GM21619 (cell line): Measurements from ENCODE around the gene SEBOX.
"Not testable (repeated sequence)": the region's sequence is repeated elsewhere in the genome, so short reads cannot be mapped to it uniquely, and the experiment has no call there.

Experiments used
- ATAC-seq: cut with Tn5 transposase; IDR thresholded peaks from one replicate; pipeline ENCODE4 v1.9.1; 2021; ENCODE audit not compliant: unreplicated experiment

Gene SEBOX

DNA sequence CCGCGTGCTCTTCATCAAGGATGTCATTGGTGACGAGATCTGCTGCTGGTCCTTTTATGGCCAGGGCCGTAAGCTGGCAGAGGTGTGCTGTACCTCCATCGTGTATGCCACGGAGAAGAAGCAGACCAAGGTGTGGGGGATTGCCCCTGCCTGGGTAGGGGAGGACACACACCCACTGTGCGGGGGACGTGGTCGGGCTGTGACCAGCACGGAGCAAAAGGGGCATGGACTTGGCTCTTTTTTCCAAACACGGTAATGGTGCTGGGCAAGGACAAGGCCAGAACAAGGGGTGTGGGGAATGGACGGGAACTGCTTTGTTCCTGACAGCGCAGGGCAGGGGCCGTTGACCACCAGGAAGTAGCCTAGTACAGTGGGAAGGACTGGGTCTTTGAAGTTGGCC, 22.7 kb downstream of the SEBOX start:
- no peak for ATAC-seq

DNA sequence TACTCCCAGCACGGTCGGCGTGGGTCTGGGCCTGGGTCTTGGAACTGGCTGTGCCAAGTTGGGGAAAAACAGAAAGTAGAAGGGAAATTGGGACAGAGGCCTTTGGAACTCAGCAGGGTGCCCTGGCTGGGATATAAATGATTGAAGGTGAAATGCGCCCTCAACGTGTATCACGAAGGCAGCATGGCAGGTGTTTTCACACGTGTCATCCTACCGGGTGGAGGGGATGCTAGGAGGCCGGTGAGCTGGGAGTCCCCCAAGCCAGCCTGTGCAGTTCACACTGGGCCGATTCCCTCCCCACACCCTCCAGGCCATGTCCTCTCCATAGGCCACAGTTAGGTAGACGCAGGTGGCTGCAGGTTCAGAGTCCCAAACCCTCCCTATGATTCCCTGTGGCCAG, 23.5 kb downstream of the SEBOX start:
- ATAC-seq, result no peak

DNA sequence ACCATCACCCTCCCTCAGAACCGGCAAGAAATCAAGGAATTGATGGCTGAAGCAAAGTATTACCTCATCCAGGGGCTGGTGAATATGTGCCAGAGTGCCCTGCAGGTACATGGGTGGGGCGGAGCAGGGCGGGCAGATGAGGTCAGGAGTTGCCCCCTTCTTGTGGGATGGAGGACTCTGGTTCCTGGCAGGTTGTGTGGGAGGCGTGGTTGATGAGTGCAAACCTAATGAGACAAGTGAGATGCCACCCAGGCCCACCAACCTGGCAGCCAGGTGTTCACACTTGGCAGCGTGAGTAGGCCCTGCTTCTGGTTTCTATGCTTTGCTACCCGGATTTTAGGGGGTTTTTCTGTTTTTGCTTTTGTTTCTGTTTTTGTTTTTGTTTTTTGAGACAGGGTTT, 24.6 kb downstream of the SEBOX start:
- no peak for ATAC-seq

DNA sequence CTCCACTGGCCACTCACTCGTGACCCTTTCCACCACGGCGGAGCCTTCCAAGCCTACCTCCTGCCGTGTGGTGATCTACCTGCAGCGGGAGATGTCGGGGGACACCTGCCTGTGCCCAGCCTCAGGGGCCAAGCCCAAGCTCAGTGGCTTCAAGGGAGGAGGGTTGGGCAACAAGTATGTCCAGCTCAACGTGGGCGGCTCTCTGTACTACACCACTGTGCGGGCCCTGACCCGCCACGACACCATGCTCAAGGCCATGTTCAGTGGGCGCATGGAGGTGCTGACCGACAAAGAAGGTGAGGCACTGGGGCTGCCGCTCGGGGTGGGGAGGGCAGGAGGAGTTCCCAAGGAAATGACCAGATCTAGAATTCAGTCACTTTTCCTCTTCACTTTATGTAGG, 25.6 kb downstream of the SEBOX start:
- no peak for ATAC-seq

DNA sequence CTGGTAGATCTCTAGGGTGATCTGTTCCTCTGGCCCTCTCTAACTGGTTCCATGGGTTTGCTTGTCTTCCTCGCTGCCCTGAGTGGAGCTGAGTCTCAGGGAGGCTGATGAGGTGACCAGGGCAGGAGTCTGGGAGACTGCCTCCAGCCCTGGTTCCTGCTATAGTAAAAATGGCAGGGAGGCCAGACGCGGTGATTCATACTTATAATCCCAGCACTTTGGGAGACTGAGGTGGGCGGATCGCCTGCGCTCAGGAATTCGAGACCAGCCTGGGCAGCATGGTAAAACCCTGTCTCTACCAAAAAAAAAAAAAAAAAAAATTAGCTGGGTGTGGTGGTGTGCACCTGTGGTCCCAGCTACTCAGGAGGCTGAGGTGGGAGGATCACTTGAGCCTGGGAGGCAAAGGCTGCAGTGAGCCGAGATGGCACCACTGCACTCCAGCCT, 26.2 kb downstream of the SEBOX start:
- ATAC-seq, result not testable (repeated sequence)

DNA sequence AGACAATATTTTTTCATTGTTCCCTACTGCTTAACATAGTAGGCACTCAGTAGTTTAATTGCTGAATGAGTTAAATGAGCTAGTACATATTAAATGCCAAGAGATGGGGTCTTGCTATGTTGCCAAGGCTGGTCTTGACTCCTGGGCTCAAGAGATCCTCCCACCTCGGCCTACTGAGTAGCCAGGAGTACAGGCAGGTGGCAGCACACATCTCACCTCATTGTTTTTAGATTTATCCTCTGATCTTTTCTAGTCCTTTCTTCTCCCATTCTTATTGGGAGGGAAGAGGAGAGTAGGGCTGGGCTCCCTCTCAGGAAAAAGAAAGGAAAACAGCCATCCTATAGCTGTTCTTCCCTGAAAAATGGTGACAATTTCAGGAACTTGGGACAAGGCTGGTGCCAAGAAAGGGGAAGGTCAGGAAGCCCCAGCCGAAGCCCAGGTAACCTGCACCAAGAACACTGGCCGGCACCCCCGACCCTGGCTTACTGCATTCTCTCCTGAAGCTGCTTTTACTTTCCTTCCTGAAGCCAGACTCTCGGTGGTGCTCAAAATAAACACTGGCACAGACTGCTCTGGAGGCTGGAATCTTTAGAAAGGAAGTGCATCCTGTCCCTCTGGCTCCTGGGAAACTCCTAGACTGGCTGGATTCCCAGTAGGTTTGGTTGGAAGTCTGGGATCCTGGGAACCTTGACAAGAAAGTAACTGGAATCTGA, 26.8 kb downstream of the SEBOX start:
- no peak for ATAC-seq

DNA sequence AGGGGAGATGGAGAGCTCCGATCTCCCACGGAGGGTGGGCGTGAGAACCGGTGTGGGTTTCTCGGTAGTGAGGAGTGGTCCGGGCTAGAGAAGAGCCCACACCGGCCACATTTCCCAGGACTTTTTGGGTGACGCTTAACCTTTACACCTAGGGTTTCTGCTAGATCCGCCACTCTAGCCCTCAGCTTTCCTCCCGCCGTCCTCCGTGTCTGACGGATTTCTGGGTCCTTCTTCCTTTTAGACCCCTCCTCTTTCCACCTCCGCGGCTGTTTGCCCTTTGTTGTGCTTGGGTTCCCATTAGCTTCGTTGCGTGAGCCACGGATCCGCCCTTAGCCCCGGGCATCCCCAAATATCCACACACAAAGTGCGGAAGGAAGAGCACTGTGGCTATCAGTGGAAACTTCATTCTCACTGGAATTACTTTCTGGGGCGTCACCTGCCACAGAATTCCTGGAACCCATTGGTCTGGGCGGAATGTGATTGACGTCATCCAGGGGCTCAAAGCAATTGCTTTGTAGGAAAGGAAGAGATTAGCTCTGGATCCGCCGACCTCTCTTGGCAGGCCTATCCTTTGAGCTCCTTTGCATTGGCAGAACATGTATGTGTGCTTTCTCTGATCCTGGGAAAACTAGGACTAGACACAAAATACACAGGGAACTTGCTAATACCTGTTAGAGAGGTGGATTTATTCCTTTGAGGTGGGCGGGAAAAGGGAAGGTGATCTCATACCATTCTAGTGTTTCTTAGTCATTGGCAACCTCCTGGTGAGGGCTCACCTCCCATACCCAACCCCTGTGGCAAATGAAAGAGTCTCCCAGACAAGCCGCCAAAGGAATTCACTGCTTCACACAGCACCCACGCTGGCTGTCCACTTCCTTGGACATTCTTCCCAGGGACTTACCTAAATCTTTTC, 28.8 kb downstream of the SEBOX start:
- ATAC-seq, result peak; percentile 3

DNA sequence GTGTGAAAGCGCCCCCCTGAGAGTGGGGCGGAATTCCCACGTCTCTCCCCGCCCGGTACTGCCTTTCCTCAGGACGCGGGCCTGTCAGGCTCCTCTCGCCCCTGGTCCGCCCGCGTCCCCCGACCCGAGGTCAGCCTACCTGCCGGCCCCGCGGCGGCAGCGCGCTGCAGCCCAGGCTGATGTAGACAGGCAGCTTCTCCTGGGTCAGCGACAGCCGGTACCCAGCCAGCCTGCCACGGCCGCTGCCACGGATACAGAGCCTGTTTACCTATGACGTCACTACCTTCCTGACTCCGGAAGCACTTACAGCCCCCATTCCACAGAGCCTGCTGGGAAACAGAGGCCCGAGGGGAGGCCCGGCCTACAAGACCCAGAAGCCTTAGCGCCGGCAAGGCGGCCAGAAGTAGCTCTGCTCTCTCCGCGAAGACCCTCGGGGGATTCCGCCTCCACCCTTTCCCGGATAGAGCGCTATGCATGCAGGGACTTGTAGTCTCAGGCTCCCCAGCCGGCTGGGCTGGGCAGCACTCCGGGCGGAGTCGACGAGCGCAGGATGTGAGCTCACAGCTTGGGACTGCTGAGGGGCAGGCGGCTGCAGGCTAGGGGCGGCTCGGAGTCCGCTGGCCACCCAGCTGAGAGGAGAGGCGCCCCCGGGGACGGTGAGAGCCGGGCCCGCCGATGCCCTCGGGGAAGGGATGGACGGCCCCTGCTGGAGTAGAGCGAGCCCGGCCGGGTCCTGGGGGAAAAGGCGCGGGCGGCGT, 29.6 kb downstream of the SEBOX start, which contains the start of the genes IFT20 and TNFAIP1:
IFT20 (minus strand) TSS at position 272 of the 758 bp plus-strand sequence. CDS start 3,487 bp downstream, outside the sequence.
TNFAIP1 (plus strand) TSS at position 561 of the 758 bp plus-strand sequence. CDS start 3,761 bp downstream, outside the sequence.
- peak; percentile 92 for ATAC-seq

DNA sequence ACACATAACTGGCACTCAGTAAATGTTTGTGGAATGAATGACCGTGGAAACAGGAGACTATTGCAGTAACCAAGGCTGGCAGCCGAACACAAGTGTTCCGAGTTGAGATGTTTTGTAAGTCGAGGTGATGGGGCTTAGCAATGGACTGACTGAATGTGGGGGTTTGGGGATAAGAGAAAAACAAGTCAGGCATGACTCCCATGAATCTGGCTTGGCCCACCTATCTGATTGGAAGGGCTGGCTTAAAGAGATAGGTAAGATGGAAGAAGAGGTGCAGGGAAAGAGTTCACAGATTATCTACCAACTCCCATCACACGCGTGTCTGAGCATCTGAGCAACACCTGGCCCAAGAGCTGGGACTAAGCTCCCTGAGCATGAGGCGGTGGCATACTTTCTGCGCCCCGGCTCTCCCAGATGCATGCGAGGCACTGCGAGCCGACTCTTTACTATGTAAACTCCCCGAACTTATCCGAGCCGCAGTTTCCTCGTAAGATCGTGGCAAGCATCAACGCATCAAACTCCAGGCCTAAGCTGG, 30.3 kb downstream of the SEBOX start:
- ATAC-seq, result no peak

DNA sequence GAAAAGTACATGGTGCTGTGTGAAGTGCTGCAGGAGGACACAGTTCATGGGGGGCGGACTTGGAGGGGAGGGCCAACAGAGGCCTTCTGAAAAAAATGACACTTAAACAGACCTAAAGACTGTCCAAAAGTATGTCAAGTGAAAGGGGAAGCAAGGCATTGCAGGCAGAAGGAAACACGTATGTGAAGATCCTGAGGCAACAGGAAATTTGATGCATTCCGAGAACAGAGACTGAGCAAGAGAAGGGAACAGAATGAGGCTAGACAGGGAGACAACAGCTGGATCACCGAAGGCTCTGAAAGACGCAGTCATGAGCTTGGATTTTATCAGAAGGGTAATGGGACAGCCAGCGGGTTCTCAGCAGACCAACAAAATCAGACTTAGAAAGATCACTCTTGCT, 30.8 kb downstream of the SEBOX start:
- no peak for ATAC-seq

DNA sequence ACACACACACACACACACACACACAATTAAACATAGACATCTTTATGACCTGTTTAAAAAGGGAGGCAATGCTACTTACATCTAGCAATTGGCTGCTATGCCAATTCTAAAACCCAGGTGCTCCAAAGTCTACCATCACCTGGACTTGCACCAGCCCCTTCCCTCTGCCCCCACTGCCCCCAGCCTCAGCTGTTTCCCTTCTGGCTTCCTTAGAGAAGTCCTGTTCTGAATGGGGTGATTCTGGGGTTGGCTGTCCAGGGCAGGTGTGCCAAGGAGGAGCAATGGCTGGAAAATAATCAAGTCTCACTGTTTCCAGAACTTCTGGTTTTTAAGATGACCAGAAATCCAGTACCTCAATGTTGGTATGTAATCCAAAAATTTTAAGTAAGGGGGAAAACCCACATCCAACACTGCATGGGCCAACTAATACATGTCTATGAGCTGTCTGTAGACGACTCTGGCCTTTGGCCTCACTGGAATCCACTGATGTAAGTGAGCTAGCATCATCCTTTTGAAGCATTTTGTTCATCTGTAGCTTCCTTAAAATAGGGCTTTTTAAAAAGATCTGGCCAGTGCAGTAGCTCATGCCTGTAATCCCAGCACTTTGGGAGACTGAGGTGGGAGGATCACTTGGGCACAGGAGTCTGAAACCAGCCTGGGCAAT, 31.8 kb downstream of the SEBOX start:
- no peak for ATAC-seq

DNA sequence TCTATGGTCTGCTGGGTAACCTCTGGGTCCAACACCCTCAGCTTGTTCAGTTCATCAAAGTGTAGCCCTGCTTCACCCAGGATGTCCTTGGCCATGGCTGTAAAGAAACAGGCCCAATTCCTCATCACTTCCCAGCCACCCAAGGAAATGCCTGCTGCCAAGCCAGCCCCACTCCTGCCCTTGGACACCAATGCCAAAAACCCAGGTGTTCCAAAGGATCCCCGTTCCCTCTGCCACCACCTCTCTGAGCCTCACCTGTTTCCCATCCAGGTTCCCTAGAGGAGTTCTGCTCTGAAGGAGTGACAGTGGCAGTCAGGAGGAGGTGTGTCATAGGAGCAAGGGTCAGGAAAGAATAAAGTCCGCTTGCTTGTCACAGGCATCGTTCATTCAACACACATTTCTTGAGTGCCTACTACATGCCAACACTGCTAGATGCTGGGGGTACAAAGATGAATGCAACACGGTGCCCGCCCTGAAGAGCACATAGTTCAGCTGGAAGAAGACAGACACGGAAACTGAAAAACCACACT, 33.0 kb downstream of the SEBOX start:
- ATAC-seq, result no peak

DNA sequence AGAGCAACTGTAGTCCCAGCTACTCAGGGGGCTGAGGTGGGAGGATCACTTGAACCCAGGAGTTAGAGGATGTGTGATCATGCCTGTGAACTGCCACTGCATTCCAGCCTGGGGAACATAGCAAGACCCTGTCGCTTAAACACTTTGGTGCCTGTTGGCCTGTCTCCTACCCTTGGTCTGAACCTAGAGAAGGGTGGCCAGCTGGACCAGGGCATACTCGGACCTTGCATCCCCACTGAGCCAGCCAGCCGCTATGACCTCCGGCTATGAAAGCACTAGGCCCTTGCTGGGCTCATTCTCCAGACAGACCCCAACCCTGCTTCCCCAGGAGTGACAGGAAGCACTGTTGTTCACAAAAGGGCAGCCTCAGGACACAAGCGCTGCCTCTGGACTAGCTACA, 34.3 kb downstream of the SEBOX start:
- ATAC-seq, result no peak

DNA sequence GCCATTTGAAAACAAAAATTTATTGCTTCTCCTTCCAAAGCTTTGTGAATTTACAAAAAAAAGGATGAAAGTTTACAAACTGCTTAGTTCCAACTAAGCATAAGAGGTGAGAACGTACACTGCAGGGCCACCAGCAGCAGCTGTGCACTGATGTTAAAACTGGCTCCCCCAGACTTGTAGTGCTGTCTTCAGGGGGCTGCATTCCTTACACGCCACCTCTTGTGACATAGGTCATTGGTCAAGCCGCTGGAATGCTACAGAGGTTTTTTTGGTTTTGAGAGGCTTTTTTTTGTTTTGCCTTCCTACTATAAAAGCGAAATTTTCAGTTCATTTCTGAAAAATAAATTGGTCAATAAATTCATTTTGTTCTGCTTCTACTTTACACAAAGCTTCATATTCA, 36.7 kb downstream of the SEBOX start:
- ATAC-seq, result no peak

DNA sequence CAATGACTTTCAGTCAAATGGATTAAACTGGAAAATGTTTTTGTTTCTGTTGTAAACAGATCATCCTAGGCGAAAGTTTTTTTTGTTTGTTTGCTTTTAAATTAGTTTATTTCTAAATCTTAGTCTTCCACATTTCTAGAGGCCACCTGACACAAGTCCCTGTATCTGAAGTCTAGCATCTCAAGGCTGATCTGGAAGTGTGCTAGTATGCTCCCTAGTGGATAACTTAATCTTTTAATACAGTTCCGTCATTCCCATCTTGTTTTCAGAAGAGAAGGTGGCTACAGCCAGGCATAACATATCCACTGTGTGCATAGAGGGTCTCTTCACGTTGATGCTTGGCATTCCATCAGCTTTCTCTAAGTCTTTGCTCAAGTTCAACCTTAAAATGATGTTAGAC, 37.3 kb downstream of the SEBOX start:
- ATAC-seq, result no peak

DNA sequence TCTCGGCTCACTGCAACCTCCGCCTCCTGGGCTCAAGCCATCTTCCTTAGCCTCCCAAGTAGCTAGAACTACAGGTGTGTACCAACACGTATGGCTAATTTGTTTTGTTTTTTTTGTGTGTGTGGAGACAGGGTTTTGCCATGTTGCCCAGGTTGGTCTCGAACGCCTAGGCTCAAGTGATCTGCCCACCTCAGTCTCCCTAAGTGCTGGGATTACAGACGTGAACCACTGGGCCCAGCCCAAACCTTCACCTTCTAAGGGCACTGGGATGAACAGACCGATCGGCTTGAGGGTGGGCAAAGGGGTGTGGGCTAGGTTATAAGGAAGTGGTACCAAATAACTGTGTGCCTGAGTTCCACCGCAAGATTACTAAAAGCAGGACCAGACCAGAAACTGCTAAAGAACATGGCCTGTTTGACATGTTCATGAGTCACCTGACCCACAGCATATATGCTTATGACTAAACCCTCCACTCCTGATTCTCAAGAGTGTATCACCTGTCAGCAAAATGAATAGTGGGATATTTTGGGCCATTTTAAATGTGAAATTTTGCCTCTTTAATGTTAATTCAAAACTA, 37.9 kb downstream of the SEBOX start:
- no peak for ATAC-seq

DNA sequence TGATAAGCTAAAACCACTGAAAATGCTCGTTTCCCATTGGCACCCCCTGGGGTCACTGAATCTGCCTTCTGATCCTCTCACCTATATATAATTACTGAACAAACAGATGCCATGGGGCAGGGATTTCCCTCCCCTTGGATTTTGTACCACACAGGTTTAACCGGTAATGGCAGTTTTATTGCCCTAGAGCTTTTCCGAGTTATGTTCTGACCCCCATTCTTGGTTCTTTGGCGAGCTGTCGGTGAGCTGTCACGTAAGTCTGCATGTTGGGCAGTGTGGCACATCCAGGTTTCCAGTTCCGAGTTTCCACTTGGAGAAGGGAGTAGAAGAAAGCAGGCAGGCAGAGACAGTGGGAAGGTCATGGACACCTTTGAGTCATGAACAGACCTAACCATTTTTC, 38.9 kb downstream of the SEBOX start:
- ATAC-seq, result no peak

DNA sequence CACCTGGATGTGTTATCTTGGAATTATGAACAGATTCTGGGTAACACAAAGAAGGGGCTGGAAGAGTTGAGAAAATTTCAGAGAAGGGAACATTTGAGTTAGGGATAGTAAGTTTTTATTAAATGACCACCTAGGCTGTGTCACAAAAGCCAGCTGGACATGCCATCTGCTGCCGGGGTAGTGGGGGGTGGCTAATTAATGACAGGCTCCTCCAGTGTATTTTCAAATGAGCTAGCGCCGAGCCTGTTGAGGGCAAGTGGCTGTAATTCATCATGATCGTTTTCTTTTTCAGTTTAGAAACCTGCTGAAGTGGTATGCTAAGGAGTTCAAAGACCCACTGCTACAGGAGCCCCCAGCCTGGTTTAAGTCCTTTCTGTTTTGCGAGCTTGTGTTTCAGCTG, 39.8 kb downstream of the SEBOX start:
- no peak for ATAC-seq

DNA sequence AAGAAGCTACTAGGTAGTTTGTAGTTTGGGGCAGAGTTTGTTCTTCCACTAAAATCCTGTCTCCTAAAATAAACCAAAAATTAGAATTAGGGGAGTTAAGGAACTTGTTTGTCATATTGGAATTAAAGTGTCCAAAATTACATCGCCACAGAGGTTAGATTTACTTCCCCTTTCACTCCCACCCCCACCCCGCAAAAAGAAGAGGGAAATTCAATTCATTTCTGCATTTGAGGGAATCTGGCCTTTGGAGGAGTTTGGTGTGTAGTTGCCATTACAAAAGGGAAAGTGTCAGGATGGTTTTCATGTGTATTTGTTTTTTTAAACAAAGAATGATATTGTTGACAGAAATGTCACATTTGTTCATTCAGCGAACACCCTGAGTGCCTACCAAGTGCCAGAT, 40.2 kb downstream of the SEBOX start:
- no peak for ATAC-seq

DNA sequence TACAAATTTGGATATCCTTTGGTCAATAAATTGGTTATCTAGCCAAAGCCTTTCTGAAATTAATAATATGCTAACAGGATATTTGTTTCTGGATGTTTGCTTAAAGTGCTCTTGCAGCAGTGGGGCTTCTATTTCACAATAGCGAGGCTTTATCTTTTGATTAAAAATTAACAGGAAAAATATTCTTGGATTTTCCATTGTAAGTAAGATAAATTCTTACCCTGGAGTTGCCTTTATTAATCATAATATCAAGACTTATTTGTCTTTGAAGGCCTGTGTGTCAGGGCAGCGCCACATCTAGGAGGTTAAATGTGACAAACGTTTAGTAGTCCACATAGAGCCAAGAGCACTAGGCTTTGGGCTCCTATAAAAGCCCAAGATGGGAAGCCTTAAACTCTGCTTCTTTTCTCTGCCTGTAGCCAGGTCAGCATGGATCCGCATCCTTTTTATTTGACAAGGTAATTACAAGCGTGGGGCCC, 40.7 kb downstream of the SEBOX start:
- ATAC-seq, result no peak
